Pancreas (tissue), 10 donors: ENCODE data around the gene LYZL1. TPM values are rescaled to one million over a fixed set of nuclear protein-coding genes. Genes with fewer than 3 reads are reported as not detected.

ENCODE experiments used
- ATAC-seq, 4 donors: fragments of 200-7000 bp; cut with Tn5 transposase; one replicate each; pipeline versions ENCODE4 v1.8.0 to v1.9.1; 2020; ENCODE audit warnings: mild to moderate bottlenecking in 4 of 4, moderate library complexity in 4 of 4
- DNase-seq, 6 donors: peaks; one replicate each; pipeline ENCODE4 v3.0.0-alpha.2; 2020
- FAIRE-seq: peaks from 2 replicates; lab custom pipeline; 2012; peaks lifted over from hg19 to GRCh38; lab: Jason Lieb, UNC
- H3K27ac ChIP-seq, 4 donors: fragments of 200-600 bp; sonication (generic); 1 replicate in 3 of 4; 2 replicates in 1 of 4; pipeline versions ENCODE4 v1.5.0 to v1.8.0; 2020
- H3K27me3 ChIP-seq, 4 donors: fragments of 200-600 bp; one replicate each; pipeline ENCODE4 v1.8.0; 2021
- H3K36me3 ChIP-seq, 3 donors: fragments of 200-600 bp; sonication (generic) in 1 of 3; one replicate each; pipeline versions ENCODE4 v1.5.0 to v1.8.0; 2020 to 2021
- H3K4me1 ChIP-seq, 3 donors: fragments of 200-600 bp; one replicate each; pipeline ENCODE4 v1.8.0; 2021
- H3K4me3 ChIP-seq, 4 donors: fragments of 200-600 bp; sonication (generic) in 2 of 4; one replicate each; pipeline versions ENCODE4 v1.5.0 to v1.8.0; 2020 to 2021
- H3K9me3 ChIP-seq, 4 donors: fragments of 200-600 bp; one replicate each; pipeline ENCODE4 v1.8.0; 2021
- WGBS, 2 donors: extraction: QIAGEN DNeasy Blood & Tissue Kit; methylation state at CpG; one replicate each; pipeline ENCODE4 v1.1.7; 2013; 5-methylcytosine and 5-hydroxymethylcytosine counted together
- intact Hi-C, 3 donors: fragments of 100-400 bp; cut with DNase I; formaldehyde crosslinking; loops; one replicate each; pipeline versions ENCODE4 v1.11.1 to v1.14.2; 2022
- polyA plus RNA-seq, 2 donors: library from polyadenylated mRNA; stranded (reverse); fragments of 200-250 nt; gene quantifications; one replicate each; pipeline ENCODE4 v1.2.3, GENCODE V29; 2013
- total RNA-seq, 6 donors: library from RNA; stranded (reverse); fragmentation: NEBNext Ultra II Directional in 4 of 6; extraction: Animal tissue kit (Norgen Biotek cat#: 25700) in 4 of 6; gene quantifications; one replicate each; pipeline versions ENCODE4 v1.2.1 to v1.2.4, GENCODE V29; 2021 to 2023
- TF ChIP-seq, protein P1 (sequence below), 4 donors: fragments of 200-600 bp; sonication (generic) in 3 of 4; IDR thresholded peaks; one replicate each; pipeline versions ENCODE4 v1.5.0 to v1.8.0; 2021; ENCODE audit warnings: antibody characterized with exemption in 4 of 4
- donor health status: healthy with polysubstance abuse.
- donor health status: DM: no; HTN: no; CAD: no; lungs with moderate emphysema.
- donor health status: DM: no; HTN: no; CAD: no.
- donor health status: control.
- donor health status: control.
- donor health status: Bipolar disorder and iron deficiency.
- donor health status: DM: yes; HTN: yes; CAD: no.
- donor health status: DM: no; HTN: no; CAD: no.
- donor health status: DM: no; HTN: no; CAD: no.
- donor health status: DM: yes; HTN: yes; CAD: no.

LYZL1 gene
- total and polyA plus RNA-seq, 8 donors: not detected

DNA sequence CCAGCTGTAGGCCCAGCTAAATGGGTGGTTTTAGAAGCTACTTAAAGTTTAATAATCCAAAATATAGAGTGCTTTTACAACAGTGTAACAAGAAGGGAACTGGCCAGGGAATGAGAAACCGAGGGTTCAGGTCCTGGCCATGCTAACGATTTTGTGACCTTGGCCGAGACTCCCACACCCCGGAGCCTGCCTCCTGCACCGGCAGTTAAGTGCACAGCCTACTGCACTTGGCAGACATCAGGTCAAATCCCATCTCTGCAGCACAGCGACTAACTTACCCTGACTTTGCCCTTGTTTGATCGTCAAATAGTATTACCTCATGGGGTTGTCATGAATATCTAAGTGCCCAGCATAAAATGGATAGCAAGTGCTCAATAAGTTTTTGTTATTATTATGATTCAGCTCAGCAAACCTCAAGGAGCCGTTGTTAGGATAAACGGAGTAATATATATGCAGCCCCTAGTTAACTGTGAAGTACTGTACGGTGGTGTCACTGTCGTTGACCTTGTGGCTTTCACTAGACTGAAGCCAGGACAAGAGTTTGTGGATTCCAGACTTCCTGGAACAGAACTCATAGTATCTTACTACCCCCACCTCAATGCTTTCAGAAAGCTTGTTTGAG lies 35.5 kb downstream of the LYZL1 start:
- intact Hi-C loops: no loop called here
- no peaks in the 10 kb centered on the region for H3K4me1 ChIP-seq
- TF ChIP-seq, protein P1, sequence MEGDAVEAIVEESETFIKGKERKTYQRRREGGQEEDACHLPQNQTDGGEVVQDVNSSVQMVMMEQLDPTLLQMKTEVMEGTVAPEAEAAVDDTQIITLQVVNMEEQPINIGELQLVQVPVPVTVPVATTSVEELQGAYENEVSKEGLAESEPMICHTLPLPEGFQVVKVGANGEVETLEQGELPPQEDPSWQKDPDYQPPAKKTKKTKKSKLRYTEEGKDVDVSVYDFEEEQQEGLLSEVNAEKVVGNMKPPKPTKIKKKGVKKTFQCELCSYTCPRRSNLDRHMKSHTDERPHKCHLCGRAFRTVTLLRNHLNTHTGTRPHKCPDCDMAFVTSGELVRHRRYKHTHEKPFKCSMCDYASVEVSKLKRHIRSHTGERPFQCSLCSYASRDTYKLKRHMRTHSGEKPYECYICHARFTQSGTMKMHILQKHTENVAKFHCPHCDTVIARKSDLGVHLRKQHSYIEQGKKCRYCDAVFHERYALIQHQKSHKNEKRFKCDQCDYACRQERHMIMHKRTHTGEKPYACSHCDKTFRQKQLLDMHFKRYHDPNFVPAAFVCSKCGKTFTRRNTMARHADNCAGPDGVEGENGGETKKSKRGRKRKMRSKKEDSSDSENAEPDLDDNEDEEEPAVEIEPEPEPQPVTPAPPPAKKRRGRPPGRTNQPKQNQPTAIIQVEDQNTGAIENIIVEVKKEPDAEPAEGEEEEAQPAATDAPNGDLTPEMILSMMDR (IDR thresholded peaks at IDR 0.05): no peak
- no peak overlapping the region for H3K27ac ChIP-seq
- FAIRE-seq (no peak), ATAC-seq (peak in 1 of 4 donors; percentile 15), DNase-seq (no peak)
- 54 to 56% methylated on average over 11 of the region's 11 CpGs for WGBS, 2 donors
- H3K27me3 ChIP-seq: no peaks in the 10 kb centered on the region
- no peak overlapping the region for H3K4me3 ChIP-seq
- no peaks in the 10 kb centered on the region for H3K9me3 ChIP-seq
- H3K36me3 ChIP-seq: no peaks in the 10 kb centered on the region

DNA sequence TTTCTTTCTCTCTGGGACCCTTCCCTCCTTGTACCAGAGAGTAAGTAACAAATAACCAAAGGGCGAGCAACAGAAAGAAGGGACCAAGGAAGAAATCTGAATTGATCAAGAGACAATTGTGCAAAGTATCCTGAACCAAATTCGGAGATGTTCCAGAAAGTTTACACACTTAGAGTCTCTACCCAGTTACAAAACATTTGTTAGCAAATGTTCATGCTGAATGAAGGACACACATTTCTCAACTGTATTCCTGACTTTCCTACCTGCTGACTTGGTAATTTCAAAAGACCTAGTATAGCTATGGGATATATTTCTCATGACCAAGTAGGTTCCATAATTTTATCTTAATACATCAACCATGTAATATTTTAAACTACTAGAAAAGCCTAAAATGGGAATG lies 37.4 kb downstream of the LYZL1 start:
- 83 to 92% methylated on average over 2 of the region's 2 CpGs for WGBS, 2 donors
- Histone ChIP-seq H3K27me3 (no peaks in the 10 kb centered on the region), H3K36me3 (no peaks in the 10 kb centered on the region), H3K27ac (no peak overlapping the region), H3K4me3 (no peak overlapping the region), H3K4me1 (no peaks in the 10 kb centered on the region), H3K9me3 (no peaks in the 10 kb centered on the region)
- ATAC-seq (no peak), DNase-seq (no peak), FAIRE-seq (no peak)
- TF ChIP-seq, protein P1 (IDR thresholded peaks at IDR 0.05): no peak
- intact Hi-C loops: no loop called here

GRCh38 chr10:29326886-29327745 lies 38.2 kb downstream of the LYZL1 start:
- DNase-seq (no peak), FAIRE-seq (no peak), ATAC-seq (peak in 2 of 4 donors; percentile 50 to 56)
- Histone ChIP-seq H3K9me3 (no peaks in the 10 kb centered on the region), H3K27me3 (no peaks in the 10 kb centered on the region), H3K36me3 (no peaks in the 10 kb centered on the region), H3K27ac (no peak overlapping the region), H3K4me1 (no peaks in the 10 kb centered on the region), H3K4me3 (no peak overlapping the region)
- 47% methylated on average over 10 of the region's 10 CpGs for WGBS, 2 donors
- TF ChIP-seq, protein P1 (IDR thresholded peaks at IDR 0.05): no peak
- intact Hi-C loops: no loop called here

- 86 to 96% methylated on average over 6 of the region's 6 CpGs for WGBS, 2 donors
- H3K27me3 ChIP-seq: no peaks in the 10 kb centered on the region
- H3K4me3 ChIP-seq: no peak overlapping the region
- H3K27ac ChIP-seq: no peak overlapping the region
- ATAC-seq (no peak), FAIRE-seq (no peak), DNase-seq (no peak)
- no peaks in the 10 kb centered on the region for H3K4me1 ChIP-seq
- intact Hi-C loops: no loop called here
- no peaks in the 10 kb centered on the region for H3K36me3 ChIP-seq
- H3K9me3 ChIP-seq: no peaks in the 10 kb centered on the region
- TF ChIP-seq, protein P1 (IDR thresholded peaks at IDR 0.05): no peak
These were observed 38.9 kb downstream of the LYZL1 start for GRCh38 chr10:29327746-29328102.

DNA sequence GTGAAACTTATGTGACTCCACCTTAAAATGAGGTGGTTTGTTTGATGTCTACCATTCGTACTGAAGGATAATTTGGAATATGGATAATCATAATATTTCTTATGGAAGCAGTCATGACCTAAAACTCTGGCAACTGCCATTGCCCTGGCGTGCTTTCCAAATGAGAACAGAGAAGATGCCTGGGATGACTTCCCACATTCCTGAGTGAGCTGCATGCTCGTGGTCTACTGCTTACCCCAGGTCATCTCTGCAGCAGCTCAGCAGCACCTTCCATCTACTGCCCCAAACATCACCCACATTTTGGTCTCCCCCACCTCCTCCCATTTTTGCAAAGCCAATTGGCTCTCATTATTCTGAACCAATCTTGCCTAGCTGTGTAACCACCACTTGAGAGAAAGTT lies 40.1 kb downstream of the LYZL1 start:
- H3K27ac ChIP-seq: no peak overlapping the region
- no peak for FAIRE-seq

More for the DNA sequence above, 40.1 kb downstream of the LYZL1 start:
- Histone ChIP-seq H3K36me3 (no peaks in the 10 kb centered on the region), H3K9me3 (no peaks in the 10 kb centered on the region), H3K4me1 (no peaks in the 10 kb centered on the region), H3K4me3 (no peak overlapping the region), H3K27me3 (no peaks in the 10 kb centered on the region)
- ATAC-seq: peak in 1 of 4 donors; percentile 19
- no peak for DNase-seq
- intact Hi-C loops: no loop called here
- TF ChIP-seq, protein P1 (IDR thresholded peaks at IDR 0.05): no peak
- 43 to 45% methylated on average over 3 of the region's 3 CpGs for WGBS, 2 donors
